NCI-H2196 (cell line): Measurements from ENCODE around the gene GRID1.

ENCODE experiments used
- DNase-seq: peaks from one replicate; lab custom pipeline; 2025; ENCODE audit not compliant: unreplicated experiment; lab: John Stamatoyannopoulos, UW

Gene GRID1

DNA sequence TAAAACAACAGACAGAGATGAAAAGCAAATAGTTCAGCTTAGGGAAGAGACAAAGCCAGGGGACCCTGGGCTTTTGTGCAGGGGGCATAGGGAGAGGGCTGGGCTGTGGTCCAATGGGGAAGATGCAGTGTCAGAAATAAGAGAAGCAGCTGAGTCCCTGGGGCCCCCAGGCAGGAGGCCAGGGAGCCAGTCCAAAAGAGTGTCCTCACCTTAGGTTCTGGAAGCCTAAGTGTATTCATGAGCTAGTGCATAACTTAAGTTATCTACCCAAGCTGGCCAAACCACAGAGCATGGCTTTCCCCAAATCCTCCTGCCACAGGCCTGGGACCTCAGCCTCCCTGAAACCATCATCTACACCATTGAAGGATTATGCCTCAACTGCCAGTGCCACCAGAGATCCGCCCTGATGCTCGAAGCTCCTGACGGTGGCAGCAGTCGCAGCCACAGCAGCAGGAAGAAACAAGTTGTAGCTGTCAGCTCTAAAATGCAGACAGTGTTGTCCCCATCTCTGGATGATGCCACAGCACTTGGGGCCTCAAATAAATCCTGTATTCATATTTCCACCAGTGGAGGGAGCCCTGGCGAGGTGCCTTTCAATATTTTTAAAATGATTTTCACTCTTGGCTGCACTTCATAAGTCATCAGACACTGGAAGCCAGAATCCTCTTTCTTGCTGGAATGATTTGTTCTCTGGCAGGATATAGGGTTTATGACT, 574.6 kb downstream of the GRID1 start:
- DNase-seq, result no peak

GRCh38 chr10:85789982-85790789, 576.4 kb downstream of the GRID1 start:
- DNase-seq, result no peak

- no peak for DNase-seq
These were observed 577.5 kb downstream of the GRID1 start for GRCh38 chr10:85789125-85789524.

GRCh38 chr10:85788570-85788969, 578.0 kb downstream of the GRID1 start:
- no peak for DNase-seq

DNA sequence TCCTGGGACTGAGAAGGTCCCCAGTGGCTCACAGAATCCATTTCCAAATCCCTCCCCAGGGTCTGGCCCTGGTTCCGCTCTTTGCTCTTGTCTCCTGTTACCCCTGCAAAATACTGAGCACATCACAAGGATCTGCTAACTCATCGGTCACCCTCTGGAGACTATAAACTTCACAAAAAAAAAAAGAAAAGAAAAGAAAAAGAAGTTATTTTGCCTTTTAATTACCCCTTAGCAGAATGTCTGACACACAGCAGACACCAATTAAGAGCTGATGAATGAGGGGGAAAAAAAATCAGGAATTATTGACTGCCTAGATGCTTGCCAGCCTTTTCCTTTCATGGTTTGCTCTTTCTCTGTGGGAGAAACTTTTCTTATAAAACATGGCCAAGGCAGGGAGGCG, 578.7 kb downstream of the GRID1 start:
- DNase-seq, result no peak

DNA sequence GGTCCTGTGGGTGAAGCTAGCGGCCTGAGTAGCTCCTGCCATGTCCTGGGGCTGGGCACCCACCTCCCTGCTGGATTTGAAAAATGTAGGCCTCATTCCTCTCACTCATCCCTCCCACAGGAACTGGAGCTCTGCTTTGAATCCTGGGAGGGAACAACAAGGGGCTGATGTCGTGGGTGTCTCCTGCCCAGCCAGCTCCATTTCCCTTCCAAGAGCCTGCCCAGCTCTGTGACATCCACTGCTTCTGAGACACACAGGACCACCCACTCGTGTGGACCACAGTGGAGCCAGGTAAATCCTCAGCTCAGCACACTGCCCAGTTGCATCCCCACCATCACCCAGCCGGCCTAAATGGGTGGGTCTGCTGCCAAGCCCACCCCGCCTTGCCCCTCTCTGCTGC, 579.2 kb downstream of the GRID1 start:
- no peak for DNase-seq

DNA sequence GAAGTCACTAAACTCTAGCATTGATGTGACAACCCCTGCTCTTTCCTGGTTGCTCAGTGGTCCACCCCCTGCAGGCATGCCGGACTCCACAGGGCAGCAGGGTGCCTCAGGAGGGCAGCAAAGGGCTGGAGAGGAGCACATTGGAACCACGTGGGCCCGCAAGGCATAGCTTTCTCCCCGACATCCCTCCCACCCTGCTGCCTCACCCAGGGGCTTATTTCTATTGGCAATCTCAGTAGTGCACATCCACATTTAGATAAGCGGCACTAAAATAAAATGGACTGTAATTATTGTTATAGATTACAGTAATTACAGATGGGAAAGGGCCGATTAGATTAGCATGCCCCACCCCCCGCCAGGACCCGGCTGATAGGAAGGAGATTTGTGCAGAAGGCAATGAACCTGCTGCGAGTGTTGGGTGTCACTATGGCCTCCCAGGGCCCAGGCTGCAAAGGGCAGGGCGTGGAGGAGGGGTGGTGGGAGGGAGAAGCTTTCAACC, 580.1 kb downstream of the GRID1 start:
- no peak for DNase-seq

DNA sequence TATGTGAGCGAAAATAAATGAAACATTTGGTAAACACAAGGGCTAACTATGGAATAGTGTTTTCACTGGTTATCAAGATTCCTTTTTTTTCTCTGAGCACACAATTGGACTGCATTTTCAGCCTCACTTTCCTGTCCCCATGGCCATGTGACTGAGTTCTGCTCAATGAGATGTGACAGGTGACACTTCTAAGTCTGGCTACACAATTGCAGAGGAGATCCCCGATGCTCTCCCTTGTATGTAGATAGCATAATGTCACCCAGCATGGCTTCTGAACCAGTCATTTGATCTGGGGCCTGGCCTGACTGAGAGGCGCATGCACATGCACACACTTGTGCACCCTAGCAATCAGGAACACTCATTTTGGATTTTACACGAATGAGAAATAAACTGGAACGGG, 581.8 kb downstream of the GRID1 start:
- DNase-seq, result no peak

GRCh38 chr10:85781404-85781803, 585.2 kb downstream of the GRID1 start:
- DNase-seq, result no peak

- no peak for DNase-seq
These were observed 588.5 kb downstream of the GRID1 start for GRCh38 chr10:85778074-85778473.

DNA sequence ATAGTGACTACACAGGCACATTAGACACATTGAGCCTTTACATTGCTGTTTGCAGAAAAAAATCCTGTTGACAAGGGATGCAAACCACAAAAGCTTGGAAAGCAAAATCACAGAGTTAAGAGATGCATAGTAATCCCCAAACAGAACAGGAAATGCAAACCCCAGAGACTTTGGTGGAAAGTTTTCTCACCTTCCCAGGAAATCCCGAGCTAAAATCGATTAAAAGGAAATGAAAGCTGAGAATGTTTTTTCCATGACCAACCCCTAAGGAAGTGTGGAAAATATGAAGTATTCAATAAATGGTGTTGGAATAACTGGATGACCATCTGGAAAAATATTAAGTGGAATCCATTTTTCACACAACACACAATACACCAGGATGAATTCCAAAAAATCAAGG, 598.7 kb downstream of the GRID1 start:
- DNase-seq, result no peak

GRCh38 chr10:85764108-85764507, 602.5 kb downstream of the GRID1 start:
- no peak for DNase-seq

- no peak for DNase-seq
These were observed 604.6 kb downstream of the GRID1 start for GRCh38 chr10:85761906-85762445.

DNA sequence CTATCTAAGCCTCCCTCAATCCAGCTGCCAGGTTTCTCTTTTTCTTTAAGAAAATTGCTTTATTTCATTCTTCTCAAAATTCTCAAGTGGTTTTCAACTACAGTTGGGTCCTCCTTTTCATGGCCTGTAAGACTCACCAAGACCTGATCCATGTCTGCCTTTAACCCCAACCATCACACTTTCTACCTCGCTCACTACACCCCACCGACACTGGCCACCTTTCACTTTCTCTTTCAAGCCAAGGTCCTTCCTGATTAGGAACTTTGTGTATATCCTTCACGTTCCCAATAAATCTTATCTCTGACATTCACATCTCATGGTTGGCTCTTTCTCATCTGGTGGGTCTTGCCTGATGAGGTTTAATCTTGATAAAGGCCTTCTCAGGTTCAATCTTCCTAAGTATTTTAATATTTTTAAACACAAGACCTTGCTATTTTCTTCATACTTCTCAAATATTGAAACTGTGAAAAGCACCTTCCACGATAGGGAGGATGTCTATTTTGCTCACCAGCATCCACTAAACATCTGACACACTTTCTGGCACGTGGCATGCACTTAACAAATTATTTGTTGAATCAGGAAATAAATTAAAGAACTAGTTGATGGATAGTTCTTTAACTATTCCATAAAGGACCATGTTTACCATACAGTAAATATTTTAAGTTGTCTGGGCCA, 624.8 kb downstream of the GRID1 start:
- DNase-seq, result no peak

GRCh38 chr10:85735997-85736396, 630.6 kb downstream of the GRID1 start:
- no peak for DNase-seq

GRCh38 chr10:85734791-85735190, 631.8 kb downstream of the GRID1 start:
- no peak for DNase-seq

GRCh38 chr10:85724215-85724614, 642.4 kb downstream of the GRID1 start:
- no peak for DNase-seq

- no peak for DNase-seq
These were observed 645.5 kb downstream of the GRID1 start for GRCh38 chr10:85720931-85721590.

GRCh38 chr10:85719408-85719807, 647.2 kb downstream of the GRID1 start:
- no peak for DNase-seq

- no peak for DNase-seq
These were observed 652.7 kb downstream of the GRID1 start for GRCh38 chr10:85713885-85714284.

DNA sequence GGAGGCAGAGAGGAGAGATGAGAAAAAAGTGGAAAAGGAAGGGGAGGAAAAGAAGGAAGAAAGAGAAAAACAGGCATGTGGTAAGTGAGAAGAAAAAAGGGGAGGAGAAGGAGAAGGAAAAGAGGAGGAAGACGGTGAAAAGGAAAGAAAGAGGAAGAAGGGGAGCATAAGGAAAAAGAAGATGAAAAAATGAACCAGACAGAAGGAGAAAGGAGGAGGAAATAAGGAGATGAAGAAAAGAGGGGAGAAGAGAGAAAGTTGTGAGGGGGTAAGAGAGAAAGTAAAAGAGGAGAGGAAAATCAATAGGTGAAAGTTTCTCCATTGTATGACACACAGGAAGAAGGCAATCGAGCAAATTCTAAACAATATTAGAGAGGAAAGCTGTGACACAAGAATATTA, 663.8 kb downstream of the GRID1 start:
- no peak for DNase-seq
